ENCODE measurements around the gene DCC.

The DCC gene

DNA sequence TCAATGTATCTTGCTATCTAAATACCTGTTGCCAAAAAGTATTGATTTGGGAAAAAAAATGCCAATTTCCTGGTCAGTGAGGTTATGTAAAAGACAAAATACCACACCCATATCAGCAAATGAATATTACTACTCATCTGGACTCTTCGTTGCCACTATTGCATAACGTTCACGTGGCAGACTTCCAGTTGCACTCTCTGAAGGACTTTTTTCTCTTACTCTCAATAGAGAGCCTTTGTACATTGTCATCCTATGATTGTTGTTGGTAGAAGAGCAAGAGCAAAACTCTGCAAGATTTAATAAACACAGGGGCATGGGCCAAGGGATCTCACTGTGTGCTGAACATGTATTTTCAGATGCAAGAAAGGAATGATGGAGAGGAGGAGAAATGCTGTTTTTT lies 1194.7 kb downstream of the DCC start:
- no peak for DNase-seq

GRCh38 chr18:53536908-53537307 lies 1196.9 kb downstream of the DCC start:
- no peak for DNase-seq

GRCh38 chr18:53541924-53542323 lies 1201.9 kb downstream of the DCC start:
- no peak for DNase-seq

DNA sequence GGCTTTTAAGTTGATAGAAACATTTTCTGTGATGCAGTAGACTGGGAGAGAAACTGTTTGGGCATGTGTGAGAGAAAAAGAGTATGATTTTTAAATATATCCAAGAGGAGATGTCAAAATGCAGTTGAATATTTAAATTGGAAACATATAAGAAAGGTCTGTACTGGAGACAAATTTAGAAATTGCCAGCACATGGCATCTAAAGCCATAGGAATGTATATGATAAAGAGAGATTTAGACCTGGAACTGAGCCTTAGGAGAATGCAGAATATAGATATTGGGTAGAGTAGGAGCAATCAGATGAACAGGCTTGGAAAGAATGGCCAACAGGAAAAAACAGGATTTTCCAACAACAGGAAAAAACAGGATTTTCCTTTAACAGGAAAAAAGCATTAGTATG lies 1203.7 kb downstream of the DCC start:
- DNase-seq, result no peak

- no peak for DNase-seq
Measured at GRCh38 chr18:53544917-53545316, 1204.9 kb downstream of the DCC start.

DNA sequence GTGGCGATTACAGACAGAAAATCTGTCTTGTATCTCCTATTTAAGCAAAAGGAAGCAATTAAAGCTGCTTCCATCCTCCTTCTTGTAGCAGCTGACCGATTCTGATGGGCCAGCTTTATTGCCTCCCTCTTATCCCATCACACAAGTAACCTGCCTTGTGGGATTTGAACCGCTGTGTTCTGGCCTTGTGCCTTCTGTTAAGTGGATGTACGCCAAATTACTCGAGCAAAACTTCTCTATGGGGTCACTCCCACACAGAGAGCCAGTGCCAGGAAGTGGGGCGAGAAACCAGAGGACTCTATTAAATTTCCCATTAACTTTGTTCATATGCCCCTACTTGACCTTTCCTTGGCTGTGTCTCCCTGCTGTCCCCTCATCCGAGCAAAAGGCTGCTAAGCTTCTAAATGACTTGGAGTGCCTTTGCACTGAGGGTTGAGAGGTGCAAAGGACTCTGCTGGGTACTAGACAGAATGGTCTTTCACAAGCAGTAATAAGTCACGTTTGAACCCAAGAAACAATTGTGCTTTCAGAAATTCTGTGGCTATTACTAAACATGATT lies 1212.0 kb downstream of the DCC start:
- DNase-seq, result no peak

DNA sequence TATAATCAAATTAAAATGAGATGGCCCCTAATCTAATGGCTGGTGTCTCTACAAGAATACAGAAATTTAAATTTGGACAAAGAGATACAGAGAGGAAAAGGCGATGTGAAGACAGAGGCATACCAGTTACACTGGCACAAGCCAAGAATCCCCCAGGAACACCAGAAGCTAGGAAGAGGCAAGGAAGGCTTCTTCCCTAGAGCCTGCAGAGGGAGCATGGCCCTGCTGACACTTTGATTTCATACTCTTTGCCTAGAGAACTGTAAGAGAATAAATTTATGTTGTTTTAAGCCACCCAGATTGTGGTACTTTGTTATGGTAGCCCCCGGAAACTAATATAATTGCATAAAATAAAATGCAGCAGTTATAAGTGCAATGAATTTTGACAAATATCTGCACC lies 1213.0 kb downstream of the DCC start:
- DNase-seq, result no peak

- no peak for DNase-seq
Measured at GRCh38 chr18:53556450-53556849, 1216.5 kb downstream of the DCC start.

- no peak for DNase-seq
Measured at GRCh38 chr18:53560546-53560945, 1220.5 kb downstream of the DCC start.

DNA sequence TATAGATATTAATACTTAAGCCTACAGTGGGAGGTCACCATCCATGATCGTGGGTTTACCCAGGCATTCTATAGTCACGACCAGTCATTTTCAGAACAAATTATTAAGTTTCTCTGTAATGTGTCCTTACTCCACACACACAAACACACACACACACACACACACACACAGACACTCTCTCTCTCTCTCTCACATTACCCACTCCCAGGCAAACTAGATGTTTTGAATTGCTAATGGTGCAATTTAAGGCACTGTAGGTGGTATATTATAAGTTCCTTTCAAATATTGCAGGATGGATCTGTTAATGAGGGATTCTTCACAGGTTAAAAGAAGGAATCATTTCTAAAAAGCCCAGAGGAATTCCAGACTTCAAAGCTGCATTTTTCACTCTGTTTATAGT lies 1226.6 kb downstream of the DCC start:
- DNase-seq, result no peak

DNA sequence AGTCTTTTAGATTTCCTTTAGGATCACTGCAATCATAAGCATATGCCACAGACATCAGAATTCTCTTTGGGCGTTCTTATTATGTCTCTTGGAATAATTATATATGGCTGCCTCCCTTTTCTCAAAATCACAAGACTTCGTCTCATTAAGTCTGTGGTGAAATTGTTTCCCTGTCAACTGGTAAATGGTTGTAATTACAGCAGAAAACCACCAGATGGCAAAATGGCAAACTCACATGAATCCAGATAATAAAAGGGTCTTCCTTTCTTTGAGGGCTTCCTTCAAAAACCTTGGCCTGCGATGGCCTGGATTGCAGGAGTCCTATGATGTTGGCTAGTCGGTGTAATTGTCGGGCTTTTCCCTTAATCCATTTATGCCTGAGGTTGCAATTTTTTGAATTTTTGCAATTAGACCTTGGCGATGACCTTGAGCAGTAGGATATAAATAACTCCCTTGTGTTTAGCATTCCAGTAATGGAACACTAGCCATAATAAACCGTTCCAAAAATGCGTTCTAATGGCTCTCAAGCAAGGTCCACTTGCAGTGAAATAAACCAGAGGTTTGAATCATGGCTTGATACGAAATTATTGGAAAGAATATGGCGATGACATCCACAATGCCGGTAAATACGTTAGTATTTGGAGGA lies 1228.1 kb downstream of the DCC start:
- no peak for DNase-seq
